ENCODE measurements around the gene HAPLN1.

The HAPLN1 gene

GRCh38 chr5:83709973-83710372 lies 10.7 kb downstream of the HAPLN1 start:
- Histone ChIP-seq H2AFZ (ENCODE audit: low read depth, low read length) (no peak overlapping the region), H3K4me2 (ENCODE audit: insufficient read depth, low read length) (no peak overlapping the region), H3K27me3 (ENCODE audit: insufficient read depth, low read length, poor library complexity) (peaks cover 9% of the 10 kb centered on the region), H3K27ac (ENCODE audit: low read length) (no peak overlapping the region), H3K4me1 (ENCODE audit: insufficient read depth, low read length) (no peaks in the 10 kb centered on the region), H3K79me2 (ENCODE audit: insufficient read depth, low read length) (no peaks in the 10 kb centered on the region), H4K20me1 (ENCODE audit: insufficient read depth, low read length) (no peaks in the 10 kb centered on the region), H3K9ac (ENCODE audit: low read depth, low read length) (no peak overlapping the region), H3K4me3 (ENCODE audit: low read depth in 1 of 2, low read length in 2 of 2) (no peak overlapping the region), H3K36me3 (ENCODE audit: insufficient read depth, low read length) (no peaks in the 10 kb centered on the region), H3K9me3 (ENCODE audit: insufficient read depth, low read length, severe bottlenecking) (no peaks in the 10 kb centered on the region)
- ATAC-seq (ENCODE audit: insufficient read depth, low read depth) (no peak), DNase-seq (no peak)
- no peak for TF ChIP-seq EZH2 (IDR thresholded peaks at IDR 0.05; ENCODE audit: borderline replicate concordance, low read depth, low read length, severe bottlenecking)
- no peak for TF ChIP-seq CTCF (IDR thresholded peaks at IDR 0.05; ENCODE audit: borderline replicate concordance, extremely low read depth, low read length, poor library complexity, severe bottlenecking)

DNA sequence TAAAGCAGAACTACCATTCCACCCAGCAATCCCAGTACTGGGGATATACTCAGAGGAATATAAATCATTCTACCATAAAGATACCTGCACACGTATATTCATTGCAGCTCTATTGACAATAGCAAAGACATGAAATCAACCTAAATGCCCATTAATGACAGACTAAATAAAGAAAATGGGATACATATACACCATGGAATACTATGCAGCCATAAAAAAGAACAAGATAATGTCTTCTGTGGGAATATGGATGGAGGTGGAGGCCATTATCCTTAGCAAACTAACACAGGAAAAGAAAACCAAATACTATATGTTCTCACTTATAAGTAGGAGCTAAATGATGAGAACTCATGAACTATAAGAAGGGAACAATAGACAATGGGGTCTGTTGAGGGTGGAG lies 12.5 kb downstream of the HAPLN1 start:
- DNase-seq (no peak), ATAC-seq (ENCODE audit: insufficient read depth, low read depth) (no peak)
- Histone ChIP-seq H3K27ac (ENCODE audit: low read length) (no peak overlapping the region), H4K20me1 (ENCODE audit: insufficient read depth, low read length) (no peaks in the 10 kb centered on the region), H3K9ac (ENCODE audit: low read depth, low read length) (no peak overlapping the region), H3K36me3 (ENCODE audit: insufficient read depth, low read length) (no peaks in the 10 kb centered on the region), H3K4me1 (ENCODE audit: insufficient read depth, low read length) (no peaks in the 10 kb centered on the region), H3K4me2 (ENCODE audit: insufficient read depth, low read length) (no peak overlapping the region), H3K9me3 (ENCODE audit: insufficient read depth, low read length, severe bottlenecking) (no peaks in the 10 kb centered on the region), H2AFZ (ENCODE audit: low read depth, low read length) (no peak overlapping the region), H3K79me2 (ENCODE audit: insufficient read depth, low read length) (no peaks in the 10 kb centered on the region), H3K27me3 (ENCODE audit: insufficient read depth, low read length, poor library complexity) (peaks cover 2% of the 10 kb centered on the region), H3K4me3 (ENCODE audit: low read depth in 1 of 2, low read length in 2 of 2) (no peak overlapping the region)
- no peak for TF ChIP-seq EZH2 (IDR thresholded peaks at IDR 0.05; ENCODE audit: borderline replicate concordance, low read depth, low read length, severe bottlenecking)
- no peak for TF ChIP-seq CTCF (IDR thresholded peaks at IDR 0.05; ENCODE audit: borderline replicate concordance, extremely low read depth, low read length, poor library complexity, severe bottlenecking)

DNA sequence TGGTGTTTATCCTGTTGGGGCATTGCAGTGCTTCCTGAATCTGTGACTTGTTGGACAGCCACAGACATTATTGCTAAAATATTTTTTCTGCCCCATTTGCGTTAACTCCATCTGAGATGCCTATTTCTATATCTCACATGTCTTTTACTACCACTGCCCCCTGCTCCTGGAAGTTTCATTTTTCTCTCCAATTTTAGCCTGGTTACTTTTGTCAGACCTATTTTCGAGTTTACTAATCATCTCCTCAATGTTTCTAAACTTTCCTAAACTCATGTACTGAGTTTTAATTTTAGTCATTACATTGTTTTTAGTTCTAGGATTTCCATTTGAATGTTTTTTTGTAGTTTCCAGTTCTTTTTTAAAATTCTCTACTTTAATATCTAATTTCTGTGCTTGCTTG lies 17.6 kb downstream of the HAPLN1 start:
- Histone ChIP-seq H3K9ac (ENCODE audit: low read depth, low read length) (no peak overlapping the region), H4K20me1 (ENCODE audit: insufficient read depth, low read length) (no peaks in the 10 kb centered on the region), H3K27me3 (ENCODE audit: insufficient read depth, low read length, poor library complexity) (peaks cover 2% of the 10 kb centered on the region), H3K79me2 (ENCODE audit: insufficient read depth, low read length) (no peaks in the 10 kb centered on the region), H3K27ac (ENCODE audit: low read length) (no peak overlapping the region), H2AFZ (ENCODE audit: low read depth, low read length) (no peak overlapping the region), H3K36me3 (ENCODE audit: insufficient read depth, low read length) (no peaks in the 10 kb centered on the region), H3K4me3 (ENCODE audit: low read depth in 1 of 2, low read length in 2 of 2) (no peak overlapping the region), H3K4me1 (ENCODE audit: insufficient read depth, low read length) (no peaks in the 10 kb centered on the region), H3K4me2 (ENCODE audit: insufficient read depth, low read length) (no peak overlapping the region), H3K9me3 (ENCODE audit: insufficient read depth, low read length, severe bottlenecking) (no peaks in the 10 kb centered on the region)
- TF ChIP-seq CTCF (IDR thresholded peaks at IDR 0.05; ENCODE audit: borderline replicate concordance, extremely low read depth, low read length, poor library complexity, severe bottlenecking) (no peak), EZH2 (IDR thresholded peaks at IDR 0.05; ENCODE audit: borderline replicate concordance, low read depth, low read length, severe bottlenecking) (no peak)
- ATAC-seq (ENCODE audit: insufficient read depth, low read depth) (no peak), DNase-seq (no peak)

DNA sequence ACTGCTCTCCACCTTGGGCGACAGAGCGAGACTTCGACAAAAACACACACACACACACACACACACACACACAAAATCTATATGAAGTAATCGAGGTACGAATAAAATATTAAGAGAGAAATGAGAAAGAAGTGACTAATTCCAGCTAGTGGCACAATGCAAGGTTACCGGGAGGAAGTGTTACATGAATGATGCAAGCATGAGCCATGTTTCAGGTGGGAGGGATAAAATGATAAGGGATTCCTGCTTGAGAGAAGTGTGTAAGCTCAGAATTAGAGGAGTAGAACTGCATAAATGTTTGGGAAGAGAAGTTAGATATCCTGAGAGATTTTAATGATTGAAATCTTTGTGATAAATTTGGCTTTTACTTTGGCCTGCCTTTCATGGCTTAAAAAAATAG lies 18.8 kb downstream of the HAPLN1 start:
- Histone ChIP-seq H4K20me1 (ENCODE audit: insufficient read depth, low read length) (no peaks in the 10 kb centered on the region), H3K79me2 (ENCODE audit: insufficient read depth, low read length) (no peaks in the 10 kb centered on the region), H3K9ac (ENCODE audit: low read depth, low read length) (no peak overlapping the region), H3K9me3 (ENCODE audit: insufficient read depth, low read length, severe bottlenecking) (no peaks in the 10 kb centered on the region), H2AFZ (ENCODE audit: low read depth, low read length) (no peak overlapping the region), H3K27ac (ENCODE audit: low read length) (no peak overlapping the region), H3K4me3 (ENCODE audit: low read depth in 1 of 2, low read length in 2 of 2) (no peak overlapping the region), H3K27me3 (ENCODE audit: insufficient read depth, low read length, poor library complexity) (peaks cover 2% of the 10 kb centered on the region), H3K36me3 (ENCODE audit: insufficient read depth, low read length) (no peaks in the 10 kb centered on the region), H3K4me1 (ENCODE audit: insufficient read depth, low read length) (no peaks in the 10 kb centered on the region), H3K4me2 (ENCODE audit: insufficient read depth, low read length) (no peak overlapping the region)
- no peak for ATAC-seq (ENCODE audit: insufficient read depth, low read depth)
- no peak for DNase-seq
- TF ChIP-seq EZH2 (IDR thresholded peaks at IDR 0.05; ENCODE audit: borderline replicate concordance, low read depth, low read length, severe bottlenecking) (no peak), CTCF (IDR thresholded peaks at IDR 0.05; ENCODE audit: borderline replicate concordance, extremely low read depth, low read length, poor library complexity, severe bottlenecking) (no peak)
